Activated CD8-positive, alpha-beta T cell treated with anti-CD3 and anti-CD28 coated beads for 36 hours (primary cell): ENCODE measurements around the gene ACTR2. TPM values are rescaled to one million over a fixed set of nuclear protein-coding genes. Genes with fewer than 3 reads are reported as not detected.

Source experiments
- ATAC-seq: fragments of 200-7000 bp; cut with Tn5 transposase; one replicate; pipeline ENCODE4 v1.10.0; 2021; ENCODE audit warnings: mild to moderate bottlenecking, moderate library complexity
- CTCF ChIA-PET: fragments of 350-600 bp; sonication (Branson Sonifier 250); formaldehyde crosslinking; loops from one replicate; lab custom pipeline; 2021; ENCODE audit warnings: antibody characterized with exemption; lab: Charles Lee
- POLR2A ChIA-PET: fragments of 350-600 bp; sonication (Branson Sonifier 250); formaldehyde crosslinking; loops from one replicate; lab custom pipeline; 2021; ENCODE audit warnings: antibody characterized with exemption; lab: Charles Lee
- DNase-seq: peaks from one replicate; pipeline ENCODE4 v3.0.0-alpha.2; 2020
- H3K27ac Mint-ChIP-seq: one replicate; pipeline ENCODE4 v1.8.0; 2021; ENCODE audit warnings: mild to moderate bottlenecking, mixed read lengths
- H3K27me3 Mint-ChIP-seq: one replicate; pipeline ENCODE4 v1.8.0; 2021; ENCODE audit warnings: mixed read lengths
- H3K36me3 Mint-ChIP-seq: one replicate; pipeline ENCODE4 v1.8.0; 2021; ENCODE audit warnings: low read depth, mixed read lengths
- H3K4me1 Mint-ChIP-seq: one replicate; pipeline ENCODE4 v1.8.0; 2021; ENCODE audit warnings: low read depth, mixed read lengths
- H3K4me3 Mint-ChIP-seq: one replicate; pipeline ENCODE4 v1.8.0; 2021; ENCODE audit warnings: mild to moderate bottlenecking, moderate library complexity, mixed read lengths
- H3K9me3 Mint-ChIP-seq: one replicate; pipeline ENCODE4 v1.8.0; 2021; ENCODE audit warnings: mixed read lengths
- intact Hi-C: fragments of 100-400 bp; cut with micrococcal nuclease; formaldehyde crosslinking; loops from one replicate; pipeline ENCODE4 v1.10.0; 2022
- total RNA-seq, 2 experiments: library from RNA; stranded (reverse); gene quantifications; one replicate each; pipeline ENCODE4 v1.2.3, GENCODE V29; 2021
- TF ChIP-seq, protein P1 (sequence below): fragments of 200-600 bp; IDR thresholded peaks from one replicate; pipeline ENCODE4 v1.8.0; 2022; ENCODE audit warnings: antibody characterized with exemption, mild to moderate bottlenecking

The ACTR2 gene
- total RNA-seq, 2 experiments from 2014 or later = 331 to 341 TPM

DNA sequence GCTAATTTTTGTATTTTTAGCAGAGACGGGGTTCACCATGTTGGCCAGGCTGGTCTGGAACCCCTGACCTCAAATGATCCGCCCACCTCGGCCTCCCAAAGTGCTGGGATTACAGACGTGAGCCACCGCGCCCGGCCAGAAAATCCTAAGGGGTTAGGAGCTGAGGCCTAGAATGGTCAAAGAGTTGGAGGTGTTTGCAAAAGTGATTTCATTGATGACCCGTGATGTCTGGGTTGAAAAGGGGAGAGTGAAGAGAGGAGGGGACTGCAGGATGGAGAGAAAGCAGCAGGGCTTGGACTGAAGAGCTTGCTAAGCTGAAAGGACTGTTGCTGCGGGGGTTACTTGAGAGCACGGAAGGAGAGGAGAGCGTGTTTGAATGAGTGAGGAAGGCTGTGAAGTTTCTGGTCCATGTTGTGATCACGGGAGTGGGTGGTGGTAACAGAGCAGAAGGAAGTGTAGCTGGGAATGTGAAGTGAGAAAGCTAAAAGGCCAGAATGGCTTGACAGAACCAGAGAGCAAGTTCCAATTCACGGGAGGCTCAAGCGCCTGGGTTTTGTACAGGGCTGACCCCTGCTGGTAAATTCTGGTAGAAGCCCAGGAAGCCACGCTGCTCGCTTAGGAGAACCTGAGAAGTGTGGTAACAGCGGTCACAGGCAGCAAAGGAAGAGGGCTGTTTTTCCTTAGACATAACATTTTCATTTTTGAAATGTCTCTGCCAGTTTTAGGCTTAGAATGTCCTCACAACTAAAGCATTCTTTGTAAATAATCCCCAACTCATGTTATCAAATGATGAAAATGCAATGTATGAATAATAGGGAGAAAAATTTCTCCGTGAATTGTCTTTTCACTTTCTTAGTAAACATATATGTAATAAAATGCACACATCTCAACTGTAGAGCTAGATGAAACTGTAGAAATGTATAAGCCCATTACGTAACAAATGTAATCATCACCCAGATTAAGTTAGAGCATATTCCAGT is 40.5 kb upstream of the ACTR2 start:
- Mint-ChIP-seq H3K4me3 (no peak overlapping the region), H3K4me1 (peaks cover 4% of the 10 kb centered on the region), H3K27me3 (no peaks in the 10 kb centered on the region), H3K9me3 (no peaks in the 10 kb centered on the region), H3K36me3 (no peaks in the 10 kb centered on the region), H3K27ac (no peak overlapping the region)
- peak; percentile 90 for ATAC-seq
- ChIA-PET POLR2A (interaction anchor here (0.7 kb wide), 1 partner anchor 274 kb away, joined by 3 read pairs; no protein-coding TSS in a partner anchor), CTCF (interaction anchor here (0.7 to 3.3 kb wide), 28 partner anchors 9 to 380 kb away, joined by 3 to 35 read pairs (median 4); partner anchors contain the start of gene ACTR2)
- peak; percentile 75 for DNase-seq
- intact Hi-C loops = no loop called here
- TF ChIP-seq, protein P1, sequence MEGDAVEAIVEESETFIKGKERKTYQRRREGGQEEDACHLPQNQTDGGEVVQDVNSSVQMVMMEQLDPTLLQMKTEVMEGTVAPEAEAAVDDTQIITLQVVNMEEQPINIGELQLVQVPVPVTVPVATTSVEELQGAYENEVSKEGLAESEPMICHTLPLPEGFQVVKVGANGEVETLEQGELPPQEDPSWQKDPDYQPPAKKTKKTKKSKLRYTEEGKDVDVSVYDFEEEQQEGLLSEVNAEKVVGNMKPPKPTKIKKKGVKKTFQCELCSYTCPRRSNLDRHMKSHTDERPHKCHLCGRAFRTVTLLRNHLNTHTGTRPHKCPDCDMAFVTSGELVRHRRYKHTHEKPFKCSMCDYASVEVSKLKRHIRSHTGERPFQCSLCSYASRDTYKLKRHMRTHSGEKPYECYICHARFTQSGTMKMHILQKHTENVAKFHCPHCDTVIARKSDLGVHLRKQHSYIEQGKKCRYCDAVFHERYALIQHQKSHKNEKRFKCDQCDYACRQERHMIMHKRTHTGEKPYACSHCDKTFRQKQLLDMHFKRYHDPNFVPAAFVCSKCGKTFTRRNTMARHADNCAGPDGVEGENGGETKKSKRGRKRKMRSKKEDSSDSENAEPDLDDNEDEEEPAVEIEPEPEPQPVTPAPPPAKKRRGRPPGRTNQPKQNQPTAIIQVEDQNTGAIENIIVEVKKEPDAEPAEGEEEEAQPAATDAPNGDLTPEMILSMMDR = peak; percentile 74

DNA sequence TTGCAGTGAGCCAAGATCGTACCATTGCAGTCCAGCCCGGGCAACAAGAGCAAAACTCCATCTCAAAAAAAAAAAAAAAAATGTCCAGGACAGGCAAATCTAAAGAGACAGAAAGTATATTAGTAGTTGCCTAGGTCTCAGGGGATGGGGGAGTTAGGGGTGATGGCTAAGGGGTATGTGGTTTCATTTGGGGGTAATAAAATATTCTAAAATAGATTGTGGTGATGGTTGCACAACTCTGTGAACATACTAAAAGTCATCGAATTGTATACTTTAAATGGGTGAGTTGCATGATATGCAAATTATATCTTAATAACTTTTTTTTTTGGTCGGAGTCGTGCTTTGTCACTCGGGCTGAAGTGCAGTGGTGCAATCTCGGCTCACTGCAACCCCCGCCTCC is 34.2 kb upstream of the ACTR2 start:
- ATAC-seq = no peak
- Mint-ChIP-seq H3K36me3 (no peaks in the 10 kb centered on the region), H3K4me1 (no peaks in the 10 kb centered on the region), H3K9me3 (no peaks in the 10 kb centered on the region), H3K27ac (no peak overlapping the region), H3K4me3 (no peak overlapping the region), H3K27me3 (peaks cover 2% of the 10 kb centered on the region)
- ChIA-PET CTCF (interaction anchor here (1.0 kb wide), 1 partner anchor 24 kb away, joined by 3 read pairs; no protein-coding TSS in a partner anchor), POLR2A (interaction anchor here (0.7 kb wide), 1 partner anchor 80 kb away, joined by 3 read pairs; no protein-coding TSS in a partner anchor)
- TF ChIP-seq, protein P1 = no peak
- intact Hi-C loops = no loop called here
- no peak for DNase-seq

DNA sequence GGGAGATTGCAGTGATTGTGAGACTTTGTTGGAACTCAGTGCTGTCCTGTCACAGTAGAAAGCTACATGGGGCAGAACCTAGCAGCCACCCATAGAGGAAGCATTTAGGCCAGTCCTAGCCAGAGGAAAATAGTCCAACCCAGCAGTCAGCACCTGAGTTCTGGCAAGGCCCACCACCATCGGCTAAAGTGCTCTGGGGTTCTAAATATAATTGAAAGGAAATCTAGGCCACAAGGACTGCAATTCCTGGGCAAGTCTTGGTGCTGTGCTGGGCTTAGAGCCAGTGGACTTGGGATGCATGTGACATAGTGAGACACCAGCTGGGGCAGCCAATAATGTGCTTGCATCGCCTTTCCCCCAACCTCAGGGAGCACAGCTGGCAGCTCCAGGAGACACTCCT is 28.9 kb upstream of the ACTR2 start:
- H3K9me3 Mint-ChIP-seq = no peaks in the 10 kb centered on the region
- TF ChIP-seq, protein P1 = no peak
- peaks cover 2% of the 10 kb centered on the region for H3K27me3 Mint-ChIP-seq
- DNase-seq (no peak), ATAC-seq (no peak)
- no peaks in the 10 kb centered on the region for H3K36me3 Mint-ChIP-seq
- no peaks in the 10 kb centered on the region for H3K4me1 Mint-ChIP-seq
- no peak overlapping the region for H3K4me3 Mint-ChIP-seq
- ChIA-PET POLR2A (no interaction called here), CTCF (no interaction called here)
- intact Hi-C loops = no loop called here
- no peak overlapping the region for H3K27ac Mint-ChIP-seq

DNA sequence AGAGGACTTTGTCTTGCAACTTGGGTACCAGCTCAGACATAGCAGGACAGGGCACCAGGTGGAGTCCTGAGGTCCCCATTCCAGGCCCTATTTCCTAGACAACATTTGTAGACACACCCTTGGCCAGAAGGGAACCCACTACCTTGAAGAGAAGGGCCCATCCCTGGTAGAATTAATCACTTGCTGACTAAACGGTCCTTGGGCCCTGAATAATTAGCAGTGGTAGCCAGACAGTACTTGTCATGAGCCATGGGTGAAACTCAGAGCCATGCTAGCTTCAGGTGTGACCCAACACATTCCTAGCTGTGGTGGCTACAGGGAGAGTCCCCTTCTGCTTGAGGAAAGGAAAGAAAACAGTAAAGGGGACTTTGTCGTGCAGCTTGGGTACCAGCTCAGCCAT is 28.5 kb upstream of the ACTR2 start:
- Mint-ChIP-seq H3K4me1 (no peaks in the 10 kb centered on the region), H3K4me3 (no peak overlapping the region), H3K36me3 (no peaks in the 10 kb centered on the region), H3K9me3 (no peaks in the 10 kb centered on the region), H3K27ac (no peak overlapping the region), H3K27me3 (peaks cover 2% of the 10 kb centered on the region)
- CTCF ChIA-PET = no interaction called here
- TF ChIP-seq, protein P1 = no peak
- no peak for DNase-seq
- POLR2A ChIA-PET = no interaction called here
- intact Hi-C loops = no loop called here
- ATAC-seq = peak; percentile 27

DNA sequence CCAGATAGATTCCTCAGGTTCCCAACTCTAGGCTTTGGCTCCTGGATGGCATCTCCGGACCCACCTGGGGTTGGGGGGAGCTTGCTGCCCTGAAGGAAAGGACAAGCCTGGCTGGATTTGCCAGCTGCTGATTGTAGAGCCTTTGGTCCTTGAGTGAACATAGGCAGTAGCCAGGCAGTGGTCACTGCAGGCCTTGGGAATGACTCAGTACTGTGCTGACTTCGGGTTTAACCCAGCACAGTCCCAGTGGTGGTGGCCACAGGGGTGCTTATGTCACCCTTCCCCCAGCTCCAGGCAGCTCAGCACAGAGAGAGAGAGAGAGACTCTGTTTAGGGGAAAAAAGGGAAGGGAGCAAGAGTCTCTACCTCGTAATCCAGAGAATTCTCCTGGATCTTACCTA is 27.7 kb upstream of the ACTR2 start:
- ChIA-PET CTCF (interaction anchor here (1.2 to 1.4 kb wide), 2 partner anchors 15 to 135 kb away, joined by 4 to 5 read pairs; no protein-coding TSS in a partner anchor), POLR2A (no interaction called here)
- Mint-ChIP-seq H3K36me3 (peaks cover under 1% of the 10 kb centered on the region), H3K9me3 (no peaks in the 10 kb centered on the region), H3K4me3 (no peak overlapping the region), H3K4me1 (no peaks in the 10 kb centered on the region), H3K27me3 (peaks cover 2% of the 10 kb centered on the region), H3K27ac (no peak overlapping the region)
- TF ChIP-seq, protein P1 = no peak
- intact Hi-C loops = no loop called here
- DNase-seq (no peak), ATAC-seq (no peak)
